ENCODE data around the gene HIGD1C. TPM values are rescaled to one million over a fixed set of nuclear protein-coding genes. Genes with fewer than 3 reads are reported as not detected.
"Not testable (repeated sequence)": the region's sequence is repeated elsewhere in the genome, so short reads cannot be mapped to it uniquely, and the experiment has no call there.

HIGD1C gene
- polyA plus RNA-seq, 1 donor from 2014 or later = 1.4 TPM

DNA sequence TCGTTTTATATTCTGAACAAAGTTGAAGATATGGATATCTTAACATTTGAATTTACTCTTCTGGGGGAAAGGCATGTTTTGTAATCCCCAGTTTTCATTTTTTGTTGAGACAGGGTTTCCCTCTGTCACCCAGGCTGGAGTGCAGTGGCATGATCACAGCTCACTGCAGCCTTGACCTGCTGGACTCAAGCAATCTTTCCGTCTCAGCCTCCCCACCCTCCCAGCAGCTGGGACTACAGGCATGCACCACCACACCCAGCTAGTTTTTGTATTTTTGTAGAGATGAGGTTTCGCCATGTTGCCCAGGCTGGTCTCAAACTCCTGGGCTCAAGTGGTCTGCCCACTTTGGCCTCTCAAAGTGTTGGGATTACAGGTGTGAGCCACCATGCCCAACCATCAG lies 25.4 kb upstream of the HIGD1C start:
- H3K27me3 Mint-ChIP-seq, H3K9me3 Mint-ChIP-seq, H3K36me3 Mint-ChIP-seq: not testable (repeated sequence)
- Mint-ChIP-seq H3K27ac (peak overlapping the region; percentile 86 to 88 (median 86)), H3K4me3 (peak overlapping the region; percentile 89 to 100 (median 98)), H3K4me1 (peaks cover 34 to 44% (median 35%) of the 10 kb centered on the region in 3 donors)

DNA sequence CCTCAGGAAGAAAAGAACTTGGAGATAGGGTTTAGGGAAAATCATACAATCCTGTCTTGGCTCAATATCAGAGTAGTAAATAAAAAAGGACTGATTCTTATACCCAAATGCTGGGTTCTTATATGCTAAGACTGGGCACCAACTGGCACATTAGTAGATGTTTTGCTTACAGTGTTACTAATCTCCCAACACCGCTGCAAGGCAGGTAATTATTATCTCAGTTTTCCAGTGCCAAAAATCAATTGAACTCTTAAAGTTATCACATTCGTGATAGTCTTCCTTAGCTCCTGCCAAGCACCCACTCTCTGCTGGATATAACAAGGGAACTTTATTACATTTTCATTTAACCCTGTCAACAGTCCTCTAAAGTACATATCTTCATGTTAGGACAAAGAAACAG lies 25.0 kb upstream of the HIGD1C start:
- H3K36me3 Mint-ChIP-seq = peaks cover 9% of the 10 kb centered on the region
- peak overlapping the region; percentile 89 to 100 (median 98) for H3K4me3 Mint-ChIP-seq
- H3K27me3 Mint-ChIP-seq = no peaks in the 10 kb centered on the region
- peak overlapping the region; percentile 86 to 88 (median 86) for H3K27ac Mint-ChIP-seq
- H3K4me1 Mint-ChIP-seq = peaks cover 31 to 46% (median 35%) of the 10 kb centered on the region in 3 donors
- H3K9me3 Mint-ChIP-seq = no peaks in the 10 kb centered on the region

GRCh38 chr12:50927766-50928224 lies 24.5 kb upstream of the HIGD1C start:
- H3K27ac Mint-ChIP-seq = peak overlapping the region; percentile 86 to 88 (median 86)
- peaks cover 29 to 46% (median 36%) of the 10 kb centered on the region in 3 donors for H3K4me1 Mint-ChIP-seq
- no peaks in the 10 kb centered on the region for H3K27me3 Mint-ChIP-seq
- H3K36me3 Mint-ChIP-seq = peaks cover 9% of the 10 kb centered on the region
- no peaks in the 10 kb centered on the region for H3K9me3 Mint-ChIP-seq
- peak overlapping the region; percentile 89 to 100 (median 98) for H3K4me3 Mint-ChIP-seq

DNA sequence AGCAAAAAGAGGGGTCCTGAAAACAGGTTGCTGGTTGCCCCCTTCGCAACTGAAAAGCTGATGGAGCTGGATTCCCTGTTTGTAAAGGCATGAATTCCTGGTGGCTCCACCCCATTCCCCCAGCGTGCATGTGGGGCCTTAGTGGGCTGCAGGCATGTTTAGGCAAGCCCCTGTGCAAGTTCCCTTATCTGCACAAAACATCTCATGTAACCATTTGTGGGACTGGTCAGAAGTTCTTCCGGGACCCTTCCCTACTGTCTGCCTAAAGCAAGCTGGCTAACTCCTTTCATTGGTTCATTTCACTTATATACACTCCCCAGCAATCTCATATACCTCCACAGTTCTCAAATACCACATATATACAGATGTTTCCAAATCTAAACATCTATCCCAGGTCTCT lies 24.0 kb upstream of the HIGD1C start:
- H3K4me1 Mint-ChIP-seq = peaks cover 31 to 48% (median 38%) of the 10 kb centered on the region in 3 donors
- H3K4me3 Mint-ChIP-seq = peak overlapping the region; percentile 89 to 100 (median 98)
- peaks cover 11% of the 10 kb centered on the region for H3K36me3 Mint-ChIP-seq
- H3K27ac Mint-ChIP-seq = peak overlapping the region; percentile 3 to 91 (median 86)
- no peaks in the 10 kb centered on the region for H3K27me3 Mint-ChIP-seq
- H3K9me3 Mint-ChIP-seq = no peaks in the 10 kb centered on the region

DNA sequence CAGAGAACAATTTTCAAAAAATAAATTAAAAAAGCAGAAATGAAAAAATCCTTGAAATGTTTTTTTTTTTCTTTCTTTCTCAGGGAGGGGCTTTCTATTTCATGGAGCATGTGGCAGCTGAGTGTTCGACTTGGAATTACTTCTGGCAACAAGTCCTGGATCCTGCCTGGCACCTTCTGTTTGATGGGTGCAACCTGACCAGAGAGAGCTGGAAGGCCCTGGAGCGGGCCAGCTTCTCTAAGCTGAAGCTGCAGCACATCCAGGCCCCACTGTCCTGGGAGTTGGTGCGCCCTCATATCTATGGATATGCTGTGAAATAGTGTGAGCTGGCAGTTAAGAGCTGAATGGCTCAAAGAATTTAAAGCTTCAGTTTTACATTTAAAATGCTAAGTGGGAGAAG lies 22.5 kb upstream of the HIGD1C start:
- Mint-ChIP-seq H3K4me1 (peaks cover 38 to 49% (median 45%) of the 10 kb centered on the region in 3 donors), H3K27me3 (no peaks in the 10 kb centered on the region), H3K36me3 (peaks cover 16% of the 10 kb centered on the region), H3K9me3 (no peaks in the 10 kb centered on the region), H3K27ac (no peak overlapping the region), H3K4me3 (peak overlapping the region; percentile 60 to 89 (median 85))

DNA sequence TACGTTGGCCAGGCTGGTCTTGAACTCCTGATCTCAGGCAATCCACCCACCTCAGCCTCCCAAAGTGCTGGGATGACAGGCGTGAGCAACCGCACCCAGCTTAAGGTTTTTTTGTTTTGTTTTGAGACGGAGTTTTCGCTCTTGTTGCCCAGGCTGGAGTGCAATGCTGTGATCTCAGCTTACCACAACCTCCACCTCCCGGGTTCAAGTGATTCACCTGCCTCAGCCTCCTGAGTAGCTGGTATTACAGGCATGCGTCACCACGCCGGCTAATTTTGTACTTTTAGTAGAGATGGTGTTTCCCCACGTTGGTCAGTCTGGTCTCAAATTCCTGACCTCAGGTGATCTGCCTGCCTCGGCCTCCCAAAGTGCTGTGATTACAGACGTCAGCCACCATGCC lies 21.9 kb upstream of the HIGD1C start:
- H3K4me1 Mint-ChIP-seq = peaks cover 38 to 49% (median 48%) of the 10 kb centered on the region in 3 donors
- H3K27ac Mint-ChIP-seq = peak overlapping the region in 1 of 3 donors; percentile 5
- not testable (repeated sequence) for H3K9me3 Mint-ChIP-seq, H3K27me3 Mint-ChIP-seq
- peak overlapping the region in 1 of 4 donors; percentile 53 for H3K4me3 Mint-ChIP-seq
- peaks cover 17% of the 10 kb centered on the region for H3K36me3 Mint-ChIP-seq

DNA sequence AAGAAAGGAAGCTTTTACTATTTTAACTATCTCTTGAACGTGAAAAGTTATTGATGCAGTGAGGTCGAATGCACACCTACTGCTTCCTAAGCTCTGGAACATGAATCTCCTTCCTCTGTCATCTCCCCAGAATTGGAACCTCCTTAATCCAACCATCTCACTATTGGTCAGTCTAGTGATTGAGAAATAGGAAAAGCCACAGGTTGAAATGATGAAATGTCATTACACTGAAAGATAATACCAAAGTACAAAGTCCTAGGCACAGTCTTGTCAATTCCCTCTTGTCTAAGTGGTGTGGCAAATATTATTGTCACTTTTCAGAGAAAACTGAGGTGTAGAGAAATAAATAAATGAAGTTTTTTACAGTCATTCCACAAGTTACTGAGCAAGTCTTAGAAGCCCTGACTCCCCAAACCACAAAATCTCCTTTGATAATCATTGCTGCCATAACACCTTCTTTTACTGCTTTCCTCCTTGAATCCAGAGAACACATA lies 19.5 kb upstream of the HIGD1C start:
- H3K36me3 Mint-ChIP-seq = peaks cover 23% of the 10 kb centered on the region
- no peaks in the 10 kb centered on the region for H3K27me3 Mint-ChIP-seq
- H3K4me3 Mint-ChIP-seq = peak overlapping the region in 2 of 4 donors; percentile 13 to 21
- peaks cover 40 to 47% (median 46%) of the 10 kb centered on the region in 3 donors for H3K4me1 Mint-ChIP-seq
- peak overlapping the region; percentile 9 to 48 (median 13) for H3K27ac Mint-ChIP-seq
- peaks cover 0 to 9% (median 8%) of the 10 kb centered on the region in 3 donors for H3K9me3 Mint-ChIP-seq

DNA sequence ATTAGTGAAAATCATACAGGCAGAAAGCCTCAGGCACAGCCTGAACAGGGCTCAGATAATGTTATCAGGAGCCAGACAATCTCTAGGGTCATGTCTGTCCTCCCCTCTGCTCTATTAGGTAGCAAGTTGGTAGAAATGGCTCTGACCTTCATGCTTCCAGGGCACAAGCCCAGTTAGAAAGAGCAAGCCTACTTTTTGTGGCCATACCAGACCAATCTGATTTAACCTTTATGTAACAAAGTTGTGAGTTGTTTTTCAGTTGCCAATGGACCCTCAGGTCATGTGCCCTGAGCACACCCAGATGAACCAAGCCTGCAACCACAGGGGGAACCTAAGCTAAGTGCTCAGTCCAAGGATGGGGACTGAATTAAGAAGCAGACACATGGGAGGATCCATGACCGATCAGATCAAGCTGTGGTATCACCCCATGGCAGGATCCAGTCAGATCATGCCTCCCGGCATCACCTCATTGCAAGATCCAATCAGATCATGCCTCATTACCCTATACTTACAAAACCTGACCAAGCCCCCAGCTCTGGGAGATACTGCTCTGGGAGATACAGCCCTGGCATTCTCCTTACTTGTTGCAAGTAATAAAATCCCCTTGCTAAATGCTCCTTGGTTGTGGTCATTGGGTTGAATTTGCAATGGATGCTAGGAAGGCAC lies 18.8 kb upstream of the HIGD1C start:
- H3K36me3 Mint-ChIP-seq = peaks cover 22% of the 10 kb centered on the region
- H3K4me1 Mint-ChIP-seq = peaks cover 34 to 39% (median 39%) of the 10 kb centered on the region in 3 donors
- H3K9me3 Mint-ChIP-seq = peaks cover 0 to 10% (median 9%) of the 10 kb centered on the region in 3 donors
- H3K27me3 Mint-ChIP-seq = no peaks in the 10 kb centered on the region
- H3K4me3 Mint-ChIP-seq = peak overlapping the region in 3 of 4 donors; percentile 13 to 43 (median 21)
- peak overlapping the region in 2 of 3 donors; percentile 9 to 13 for H3K27ac Mint-ChIP-seq

DNA sequence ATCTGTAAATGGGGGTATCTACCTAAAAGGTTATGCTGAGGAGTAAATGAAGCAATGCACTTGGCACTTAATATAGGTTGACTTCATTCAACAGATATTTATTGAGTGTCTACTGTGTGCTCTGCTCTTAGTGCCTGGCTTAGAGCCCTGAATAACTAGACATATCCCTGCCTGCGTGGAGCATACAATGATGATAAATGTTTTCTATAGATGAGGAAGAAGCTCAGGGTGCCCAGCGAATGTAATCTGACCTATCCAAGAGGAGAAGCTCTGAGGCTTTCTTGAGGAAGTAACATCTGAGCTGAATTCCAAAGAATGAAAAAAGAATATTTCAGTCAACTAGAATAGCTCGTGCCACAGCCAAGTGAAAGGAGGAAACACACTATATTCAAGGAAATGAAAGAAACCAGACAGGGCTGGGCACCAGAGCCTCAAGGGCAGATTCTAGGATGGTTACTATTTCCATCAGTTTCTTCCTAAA lies 17.9 kb upstream of the HIGD1C start:
- Mint-ChIP-seq H3K27me3 (no peaks in the 10 kb centered on the region), H3K27ac (peak overlapping the region; percentile 19 to 71 (median 52)), H3K36me3 (peaks cover 28% of the 10 kb centered on the region), H3K4me1 (peaks cover 29 to 34% (median 34%) of the 10 kb centered on the region in 3 donors), H3K4me3 (no peak overlapping the region), H3K9me3 (peaks cover 0 to 10% (median 9%) of the 10 kb centered on the region in 3 donors)

GRCh38 chr12:50934981-50935807 lies 17.1 kb upstream of the HIGD1C start:
- Mint-ChIP-seq H3K4me3 (peak overlapping the region in 1 of 4 donors; percentile 12), H3K36me3 (peaks cover 28% of the 10 kb centered on the region), H3K27me3 (no peaks in the 10 kb centered on the region), H3K4me1 (peaks cover 22 to 32% (median 30%) of the 10 kb centered on the region in 3 donors), H3K27ac (peak overlapping the region in 2 of 3 donors; percentile 52 to 71), H3K9me3 (peaks cover 0 to 10% (median 9%) of the 10 kb centered on the region in 3 donors)

DNA sequence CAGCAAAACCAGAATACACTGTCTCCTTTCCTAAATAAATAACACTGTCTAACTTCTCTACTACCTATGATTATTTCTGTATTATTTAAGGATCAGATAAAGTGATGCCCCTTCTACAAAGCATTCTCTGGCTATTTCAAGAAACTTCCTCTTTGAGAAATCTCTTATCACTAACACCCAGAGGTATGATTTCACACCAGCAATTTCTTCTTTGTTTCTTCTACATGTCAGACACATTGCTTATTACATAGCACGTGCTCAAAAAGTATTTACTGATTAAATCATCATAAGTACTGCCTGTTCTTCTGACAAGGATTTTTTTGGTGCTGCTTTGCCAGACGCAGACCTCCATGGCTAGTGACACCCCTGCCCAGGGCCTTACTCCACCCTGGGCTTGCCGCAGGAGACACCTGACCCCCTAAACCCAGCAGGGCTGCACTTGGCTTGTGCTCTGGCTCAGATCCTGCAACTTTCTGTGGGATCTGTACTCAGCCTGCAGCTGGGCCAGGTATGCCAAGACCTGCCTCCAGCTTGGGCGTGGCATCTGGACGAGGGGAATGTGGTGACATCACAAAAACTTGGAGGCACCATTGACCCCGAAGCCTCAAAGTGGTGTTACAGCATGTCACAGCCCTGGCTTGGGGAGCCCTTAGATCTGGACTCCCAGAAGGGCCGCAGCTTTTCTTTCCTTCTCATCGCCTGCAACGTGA lies 15.4 kb upstream of the HIGD1C start:
- no peak overlapping the region for H3K27ac Mint-ChIP-seq
- H3K4me3 Mint-ChIP-seq = no peak overlapping the region

DNA sequence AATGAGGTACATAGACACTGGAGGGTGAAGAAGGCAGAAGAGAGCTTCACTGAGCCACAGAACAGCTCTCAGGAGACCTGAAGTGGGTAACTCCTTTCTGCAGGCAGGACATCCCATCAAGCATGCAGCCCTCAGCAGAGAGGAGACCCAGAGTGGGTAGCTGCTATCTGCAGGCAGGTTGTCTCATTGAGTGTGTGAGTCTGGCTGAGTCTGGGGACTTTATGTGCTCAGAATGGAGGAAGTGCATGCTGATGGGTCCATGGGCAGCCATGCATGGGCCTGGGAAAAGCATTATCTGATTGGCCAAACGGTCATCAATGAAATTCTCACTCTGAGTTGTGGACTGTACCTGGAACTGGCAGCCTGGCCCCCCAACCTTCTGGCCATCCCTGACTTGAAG lies 14.7 kb upstream of the HIGD1C start:
- H3K27ac Mint-ChIP-seq = no peak overlapping the region
- peaks cover 24% of the 10 kb centered on the region for H3K36me3 Mint-ChIP-seq
- peaks cover 0 to 10% (median 9%) of the 10 kb centered on the region in 3 donors for H3K9me3 Mint-ChIP-seq
- H3K4me1 Mint-ChIP-seq = peaks cover 19 to 26% (median 22%) of the 10 kb centered on the region in 3 donors
- no peak overlapping the region for H3K4me3 Mint-ChIP-seq
- peaks cover 2% of the 10 kb centered on the region for H3K27me3 Mint-ChIP-seq

More for the DNA sequence above, 15.4 kb upstream of the HIGD1C start:
- peaks cover 2% of the 10 kb centered on the region for H3K27me3 Mint-ChIP-seq
- H3K4me1 Mint-ChIP-seq = peaks cover 17 to 29% (median 28%) of the 10 kb centered on the region in 3 donors
- peaks cover 24% of the 10 kb centered on the region for H3K36me3 Mint-ChIP-seq
- H3K9me3 Mint-ChIP-seq = peaks cover 0 to 10% (median 9%) of the 10 kb centered on the region in 3 donors

DNA sequence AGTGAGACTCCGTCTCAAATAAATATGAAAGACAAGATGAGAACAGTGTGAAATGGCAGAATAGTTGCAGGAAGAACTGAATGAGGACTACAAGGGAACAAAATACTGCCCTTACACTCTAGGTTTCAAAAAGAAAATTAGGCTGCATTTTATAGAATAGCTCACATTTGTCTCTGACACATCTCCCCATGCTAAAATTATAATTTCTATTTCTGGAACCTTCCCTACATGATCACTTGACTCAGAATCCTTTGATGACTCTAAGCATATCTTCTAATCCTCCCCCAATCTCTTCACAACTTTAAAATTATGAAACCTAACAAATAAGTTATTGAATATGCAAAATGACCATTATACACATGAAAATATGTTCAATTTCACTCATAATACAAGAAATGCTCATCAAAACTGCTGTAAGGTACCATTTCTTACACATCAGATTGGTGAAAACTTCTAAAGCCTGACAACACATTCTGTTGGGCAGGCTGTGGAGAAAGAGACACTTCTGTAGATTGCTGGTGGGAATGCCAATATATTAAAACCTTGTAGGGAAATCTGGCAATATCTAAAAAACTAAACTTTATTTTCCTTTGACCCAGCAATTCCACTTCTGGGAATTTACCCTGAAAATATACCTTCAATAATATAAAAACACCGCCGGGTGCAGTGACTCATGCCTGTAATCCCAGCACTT lies 4.3 kb upstream of the HIGD1C start:
- Mint-ChIP-seq H3K27ac (no peak overlapping the region), H3K4me1 (peaks cover 1 to 11% (median 7%) of the 10 kb centered on the region in 3 donors), H3K4me3 (no peak overlapping the region), H3K36me3 (peaks cover 5% of the 10 kb centered on the region), H3K27me3 (no peaks in the 10 kb centered on the region), H3K9me3 (no peaks in the 10 kb centered on the region)

- H3K9me3 Mint-ChIP-seq = no peaks in the 10 kb centered on the region
- no peaks in the 10 kb centered on the region for H3K27me3 Mint-ChIP-seq
- H3K36me3 Mint-ChIP-seq = peaks cover 3% of the 10 kb centered on the region
- H3K4me1 Mint-ChIP-seq = peaks cover 0 to 8% (median 3%) of the 10 kb centered on the region in 3 donors
- H3K4me3 Mint-ChIP-seq = no peak overlapping the region
- H3K27ac Mint-ChIP-seq = peak overlapping the region in 1 of 3 donors; percentile 43
These were observed 3.5 kb upstream of the HIGD1C start for GRCh38 chr12:50948798-50949197.
